ENCODE data around the gene C2orf69.
A peak's percentile ranks its signal among the peaks of the same experiment; 100 is the strongest.

C2orf69 gene

GRCh38 chr2:199940373-199940772 lies 29.3 kb downstream of the C2orf69 start:
- TF ChIP-seq EZH2phosphoT487 (conservative IDR thresholded peaks at IDR 0.05; ENCODE audit: low read length) (no peak), CTCF (IDR thresholded peaks at IDR 0.05; ENCODE audit: insufficient read depth, low read length, poor library complexity, severe bottlenecking) (peak; percentile 24)
- no peaks in the 10 kb centered on the region for H3K9me2 ChIP-seq (replicated peaks; ENCODE audit: insufficient read depth, low read length)
- H3K27me3 ChIP-seq (ENCODE audit: low read length), result no peaks in the 10 kb centered on the region
- H3K79me2 ChIP-seq (ENCODE audit: insufficient read depth, low read length), result no peaks in the 10 kb centered on the region
- H4K20me1 ChIP-seq (ENCODE audit: low read depth, low read length), result no peaks in the 10 kb centered on the region; the same call in 1 of the 2 replicates
- H3K27ac ChIP-seq (ENCODE audit: low read depth, low read length), result no peak overlapping the region
- H3F3A ChIP-seq (ENCODE audit: insufficient read depth), result 0 out of 2 replicates have a peak, but pooled peaks cover 4% of the 10 kb centered on the region
- H2AFZ ChIP-seq (ENCODE audit: low read depth, low read length, severe bottlenecking), result no peak overlapping the region
- H3K4me2 ChIP-seq (ENCODE audit: low read depth, low read length, poor library complexity, severe bottlenecking), result no peak overlapping the region
- no peaks in the 10 kb centered on the region for H3K9me3 ChIP-seq (ENCODE audit: insufficient read depth, low read length)
- peaks cover 18% of the 10 kb centered on the region; the same call in 1 of the 2 replicates for H3K36me3 ChIP-seq (ENCODE audit: low read length)
- no peak overlapping the region for H3K4me3 ChIP-seq (ENCODE audit: insufficient read depth, low read length, poor library complexity, severe bottlenecking)
- no peak overlapping the region for H3K9ac ChIP-seq (ENCODE audit: low read length)

GRCh38 chr2:199943373-199943772 lies 32.3 kb downstream of the C2orf69 start:
- H3K4me2 ChIP-seq (ENCODE audit: low read depth, low read length, poor library complexity, severe bottlenecking), result no peak overlapping the region
- H3K27ac ChIP-seq (ENCODE audit: low read depth, low read length), result no peak overlapping the region
- H4K20me1 ChIP-seq (ENCODE audit: low read depth, low read length), result no peaks in the 10 kb centered on the region
- no peak overlapping the region for H3K9ac ChIP-seq (ENCODE audit: low read length)
- H2AFZ ChIP-seq (ENCODE audit: low read depth, low read length, severe bottlenecking), result no peak overlapping the region
- no peaks in the 10 kb centered on the region for H3K9me3 ChIP-seq (ENCODE audit: insufficient read depth, low read length)
- no peaks in the 10 kb centered on the region for H3K27me3 ChIP-seq (ENCODE audit: low read length)
- H3K79me2 ChIP-seq (ENCODE audit: insufficient read depth, low read length), result no peaks in the 10 kb centered on the region
- no peaks in the 10 kb centered on the region for H3K9me2 ChIP-seq (replicated peaks; ENCODE audit: insufficient read depth, low read length)
- no peak for TF ChIP-seq CTCF (IDR thresholded peaks at IDR 0.05; ENCODE audit: insufficient read depth, low read length, poor library complexity, severe bottlenecking)
- TF ChIP-seq EZH2phosphoT487 (conservative IDR thresholded peaks at IDR 0.05; ENCODE audit: low read length), result no peak
- H3F3A ChIP-seq (ENCODE audit: insufficient read depth), result 0 out of 2 replicates have a peak, but pooled peaks cover 4% of the 10 kb centered on the region
- peaks cover 23% of the 10 kb centered on the region; the same call in 1 of the 2 replicates for H3K36me3 ChIP-seq (ENCODE audit: low read length)
- H3K4me3 ChIP-seq (ENCODE audit: insufficient read depth, low read length, poor library complexity, severe bottlenecking), result no peak overlapping the region

GRCh38 chr2:199946196-199946595 lies 35.1 kb downstream of the C2orf69 start:
- TF ChIP-seq CTCF (IDR thresholded peaks at IDR 0.05; ENCODE audit: insufficient read depth, low read length, poor library complexity, severe bottlenecking) (no peak), EZH2phosphoT487 (conservative IDR thresholded peaks at IDR 0.05; ENCODE audit: low read length) (no peak)

More at GRCh38 chr2:199946196-199946595, 35.1 kb downstream of the C2orf69 start:
- no peak overlapping the region for H3K9ac ChIP-seq (ENCODE audit: low read length)
- peaks cover 19% of the 10 kb centered on the region; the same call in 1 of the 2 replicates for H3K36me3 ChIP-seq (ENCODE audit: low read length)
- no peaks in the 10 kb centered on the region for H3F3A ChIP-seq (ENCODE audit: insufficient read depth)
- H3K79me2 ChIP-seq (ENCODE audit: insufficient read depth, low read length), result 0 out of 2 replicates have a peak, but pooled peaks cover 7% of the 10 kb centered on the region
- H3K9me3 ChIP-seq (ENCODE audit: insufficient read depth, low read length), result no peaks in the 10 kb centered on the region
- H3K9me2 ChIP-seq (replicated peaks; ENCODE audit: insufficient read depth, low read length), result no peaks in the 10 kb centered on the region
- H3K4me2 ChIP-seq (ENCODE audit: low read depth, low read length, poor library complexity, severe bottlenecking), result no peak overlapping the region
- H3K27me3 ChIP-seq (ENCODE audit: low read length), result no peaks in the 10 kb centered on the region
- H4K20me1 ChIP-seq (ENCODE audit: low read depth, low read length), result no peaks in the 10 kb centered on the region
- no peak overlapping the region for H3K27ac ChIP-seq (ENCODE audit: low read depth, low read length)
- H3K4me3 ChIP-seq (ENCODE audit: insufficient read depth, low read length, poor library complexity, severe bottlenecking), result no peak overlapping the region
- no peak overlapping the region for H2AFZ ChIP-seq (ENCODE audit: low read depth, low read length, severe bottlenecking)

Data from SU-DHL-6 (cell line).